SK-N-SH (cell line): ENCODE measurements around the gene DNPEP. TPM values are rescaled to one million over a fixed set of nuclear protein-coding genes. Genes with fewer than 3 reads are reported as not detected.

Experiments used
- CTCF ChIA-PET: fragments of 300-600, 350-600 bp; formaldehyde crosslinking; extraction: SDS; loops from one replicate; lab custom pipeline; 2021; lab: Yijun Ruan, JAX
- POLR2A ChIA-PET: fragments of 350-600 bp; sonication (Branson Sonifier 250); formaldehyde crosslinking; extraction: SDS; loops from one replicate; lab custom pipeline; 2020; ENCODE audit warnings: antibody characterized with exemption, inconsistent platforms; lab: Yijun Ruan, JAX
- DNase-seq: peaks from one replicate; pipeline ENCODE4 v3.0.0; 2012
- H2AFZ ChIP-seq: fragments of 200-600 bp; sonication (generic); 2 replicates; pipeline ENCODE4 v1.8.1; 2016; ENCODE audit warnings: antibody characterized with exemption, mild to moderate bottlenecking, low read depth
- H3F3A ChIP-seq: fragments of 200-600 bp; sonication (generic); replicated peaks from 2 replicates; pipeline ENCODE3; 2016; ENCODE audit warnings: antibody characterized with exemption, mild to moderate bottlenecking; ENCODE audit not compliant: insufficient read depth
- H3K27ac ChIP-seq, 2 experiments: fragments of 200-500 bp in 1 of 2; fragments of 200-600 bp in 1 of 2; sonication (Bioruptor generic) in 1 of 2; sonication (generic), shearing (Covaris generic) in 1 of 2; 2 replicates each; pipeline versions ENCODE4 v1.5.1 to v1.6.1; 2014 to 2016; ENCODE audit warnings: low read depth in 2 of 2, inconsistent platforms in 1 of 2, low read length in 1 of 2, mild to moderate bottlenecking in 1 of 2, mixed read lengths in 1 of 2
- H3K27me3 ChIP-seq: fragments of 200-600 bp; sonication (generic), shearing (Covaris generic); 2 replicates; pipeline ENCODE4 v1.6.1; 2016; ENCODE audit warnings: mixed run types; ENCODE audit not compliant: insufficient read depth
- H3K36me3 ChIP-seq, 2 experiments: fragments of 200-500 bp in 1 of 2; fragments of 200-600 bp in 1 of 2; sonication (Bioruptor generic) in 1 of 2; sonication (generic) in 1 of 2; replicated peaks in 1 of 2; 2 replicates each; pipeline versions ENCODE3 to v1.5.1; 2014 to 2016; ENCODE audit warnings: low read length in 1 of 2, mild to moderate bottlenecking in 1 of 2; ENCODE audit not compliant: insufficient read depth in 2 of 2, control insufficient read depth in 1 of 2
- H3K4me1 ChIP-seq, 2 experiments: fragments of 200-500 bp in 1 of 2; fragments of 200-600 bp in 1 of 2; sonication (Bioruptor generic) in 1 of 2; sonication (generic), shearing (Covaris generic) in 1 of 2; 2 replicates each; pipeline versions ENCODE4 v1.5.1 to v1.6.1; 2014 to 2016; ENCODE audit warnings: low read depth in 1 of 2, low read length in 1 of 2, mixed run types in 1 of 2; ENCODE audit not compliant: insufficient read depth in 2 of 2, control insufficient read depth in 1 of 2
- H3K4me2 ChIP-seq: fragments of 200-600 bp; sonication (generic), shearing (Covaris generic); 2 replicates; pipeline ENCODE4 v1.6.1; 2017; ENCODE audit warnings: mixed run types
- H3K4me3 ChIP-seq, 2 experiments: fragments of 200-500 bp in 1 of 2; fragments of 200-600 bp in 1 of 2; sonication (Bioruptor generic) in 1 of 2; sonication (generic), shearing (Covaris generic) in 1 of 2; 2 replicates each; pipeline versions ENCODE4 v1.5.1 to v1.8.1; 2014 to 2016; ENCODE audit warnings: low read depth in 2 of 2, inconsistent platforms in 1 of 2, low read length in 1 of 2, mild to moderate bottlenecking in 1 of 2, mixed read lengths in 1 of 2, moderate library complexity in 1 of 2
- H3K79me2 ChIP-seq: fragments of 200-600 bp; sonication (generic); 2 replicates; pipeline ENCODE4 v1.8.1; 2017; ENCODE audit warnings: mild to moderate bottlenecking; ENCODE audit not compliant: insufficient read depth
- H3K9ac ChIP-seq: fragments of 200-600 bp; sonication (generic); 2 replicates; pipeline ENCODE4 v1.6.1; 2017; ENCODE audit warnings: mixed run types
- H3K9me2 ChIP-seq: fragments of 200-600 bp; sonication (generic); 2 replicates; pipeline ENCODE4 v1.6.1; 2017; ENCODE audit warnings: mixed run types
- H3K9me3 ChIP-seq: fragments of 200-600 bp; sonication (generic); 2 replicates; pipeline ENCODE4 v1.6.1; 2017; ENCODE audit warnings: mixed run types, mild to moderate bottlenecking, moderate library complexity
- H4K20me1 ChIP-seq: fragments of 200-600 bp; sonication (generic); 2 replicates; pipeline ENCODE4 v1.6.1; 2017; ENCODE audit warnings: mild to moderate bottlenecking, mixed run types; ENCODE audit not compliant: insufficient read depth
- EP300 ChIP-seq, 2 experiments: IDR thresholded peaks; 2 replicates each; pipeline versions ENCODE4 v1.4.0 to v1.6.1; 2012; ENCODE audit warnings: borderline replicate concordance in 1 of 2, low read depth in 1 of 2, low read length in 1 of 2
- FOSL2 ChIP-seq: IDR thresholded peaks from 2 replicates; pipeline ENCODE4 v1.4.0; 2012; ENCODE audit warnings: low read depth, mild to moderate bottlenecking, moderate library complexity, borderline replicate concordance
- IRF3 ChIP-seq: fragments of 150-350 bp; IDR thresholded peaks from 2 replicates; pipeline ENCODE4 v1.6.1; 2016; ENCODE audit warnings: mild to moderate bottlenecking, low read depth, low read length
- MEF2A ChIP-seq: IDR thresholded peaks from 2 replicates; pipeline ENCODE4 v1.4.0; 2012; ENCODE audit warnings: low read depth, borderline replicate concordance
- TEAD4 ChIP-seq: IDR thresholded peaks from 2 replicates; pipeline ENCODE4 v1.4.0; 2012; ENCODE audit warnings: mild to moderate bottlenecking, borderline replicate concordance; ENCODE audit not compliant: insufficient read depth
- USF2 ChIP-seq: fragments of 150-350 bp; IDR thresholded peaks from 2 replicates; pipeline ENCODE4 v1.6.1; 2017; ENCODE audit warnings: antibody characterized with exemption, low read length, low read depth, borderline replicate concordance
- WGBS: methylation state at CpG from one replicate; pipeline ENCODE4 v1.1.6; 2017; ENCODE audit warnings: low lambda C conversion rate; 5-methylcytosine and 5-hydroxymethylcytosine counted together
- polyA plus RNA-seq, 3 experiments: library from polyadenylated mRNA; depleted of rRNA; stranded (reverse); fragments of >200 nt; gene quantifications; 2 replicates each; pipeline ENCODE4 v1.2.3, GENCODE V29; 2012
- small RNA-seq, 7 experiments: library from RNA; depleted of rRNA; stranded (forward); fragments of <200 nt; gene quantifications; one replicate each; pipeline ENCODE3, GENCODE V24; 2012

DNPEP gene
- polyA plus RNA-seq, 1 of the 3 experiments (the other 2 are of a cell fraction): 80.7 TPM

- no peak overlapping the region for H3K9ac ChIP-seq
- H3K27me3 ChIP-seq: peaks cover 33% of the 10 kb centered on the region
- no peaks in the 10 kb centered on the region for H3K9me3 ChIP-seq
- H3K79me2 ChIP-seq: no peaks in the 10 kb centered on the region
- no peak overlapping the region for H2AFZ ChIP-seq
- H3F3A ChIP-seq: no peaks in the 10 kb centered on the region
- no peak overlapping the region for H3K4me2 ChIP-seq
- no peaks in the 10 kb centered on the region for H3K4me1 ChIP-seq
- H4K20me1 ChIP-seq: no peaks in the 10 kb centered on the region
- H3K4me3 ChIP-seq: no peak overlapping the region
- DNase-seq: no peak
- H3K9me2 ChIP-seq: no peaks in the 10 kb centered on the region
- 36% methylated on average over 4 of the region's 4 CpGs for WGBS
- H3K36me3 ChIP-seq: no peaks in the 10 kb centered on the region
- TF ChIP-seq IRF3: no peak
- TF ChIP-seq MEF2A: no peak
- no peak for TF ChIP-seq EP300 (IDR thresholded peaks at IDR 0.05; ENCODE audit: borderline replicate concordance in 1 of 2, low read depth in 1 of 2, low read length in 1 of 2)
- TF ChIP-seq TEAD4: no peak
- no peak for TF ChIP-seq USF2
- TF ChIP-seq FOSL2: no peak
- no peak overlapping the region for H3K27ac ChIP-seq
- POLR2A ChIA-PET: no interaction called here
- CTCF ChIA-PET: interaction anchor here (0.8 kb wide), 1 partner anchor 29 kb away, joined by 3 read pairs; no protein-coding TSS in a partner anchor
These were observed 64.3 kb downstream of the DNPEP start for GRCh38 chr2:219323434-219323833.

Small RNAs within 50 kb of the gene (small RNA-seq; reads per million reads assigned to genes)
- gene AC053503.3: 0 reads per million in 7 experiments

Other genes starting within 250 kb of the DNPEP start
- 16.3 and 21.0 TPM in 2 replicates for gene NHEJ1, start 227.1 kb downstream of the DNPEP start, polyA plus RNA-seq (2012; rRNA removed)
- 2.1 and 3.5 TPM in 2 replicates for gene SLC23A3, start 217.9 kb downstream of the DNPEP start, polyA plus RNA-seq (2012; rRNA removed)
- gene CNPPD1, start 211.0 kb downstream of the DNPEP start, polyA plus RNA-seq (2012; rRNA removed): 75.9 and 84.1 TPM in 2 replicates
- 74.6 and 94.8 TPM in 2 replicates for gene RETREG2, start 209.6 kb downstream of the DNPEP start, polyA plus RNA-seq (2012; rRNA removed)
- 39.9 and 46.9 TPM in 2 replicates for gene ZFAND2B, start 181.1 kb downstream of the DNPEP start, polyA plus RNA-seq (2012; rRNA removed)
- gene ABCB6, start 169.0 kb downstream of the DNPEP start, polyA plus RNA-seq (2012; rRNA removed): 26.5 and 27.4 TPM in 2 replicates
- 29.6 and 33.2 TPM in 2 replicates for gene ATG9A, start 158.3 kb downstream of the DNPEP start, polyA plus RNA-seq (2012; rRNA removed)
- 22.3 and 30.8 TPM in 2 replicates for gene ANKZF1, start 158.1 kb downstream of the DNPEP start, polyA plus RNA-seq (2012; rRNA removed)
- 11.7 and 14.1 TPM in 2 replicates for gene GLB1L, start 142.5 kb downstream of the DNPEP start, polyA plus RNA-seq (2012; rRNA removed)
- gene STK16, start 142.4 kb downstream of the DNPEP start, polyA plus RNA-seq (2012; rRNA removed): 57.6 and 78.6 TPM in 2 replicates
- 0.03 TPM in 1 of 2 replicates, not detected in the other for gene TUBA4B, start 134.7 kb downstream of the DNPEP start, polyA plus RNA-seq (2012; rRNA removed)
- 4.8 and 6.2 TPM in 2 replicates for gene TUBA4A, start 134.0 kb downstream of the DNPEP start, polyA plus RNA-seq (2012; rRNA removed)
- gene DNAJB2, start 108.5 kb downstream of the DNPEP start, polyA plus RNA-seq (2012; rRNA removed): 37.2 and 39.9 TPM in 2 replicates
- gene PTPRN, start 78.5 kb downstream of the DNPEP start, polyA plus RNA-seq (2012; rRNA removed): 7.4 and 9.5 TPM in 2 replicates
- not detected in 2 replicates for gene RESP18, start 55.2 kb downstream of the DNPEP start, polyA plus RNA-seq (2012; rRNA removed)
- gene DES, start 30.5 kb upstream of the DNPEP start, polyA plus RNA-seq (2012; rRNA removed): 0.21 and 0.28 TPM in 2 replicates
- gene SPEG, start 46.9 kb upstream of the DNPEP start, polyA plus RNA-seq (2012; rRNA removed): 98.3 and 107 TPM in 2 replicates
- 61.3 and 75.1 TPM in 2 replicates for gene GMPPA, start 111.0 kb upstream of the DNPEP start, polyA plus RNA-seq (2012; rRNA removed)
- gene ASIC4, start 126.6 kb upstream of the DNPEP start, polyA plus RNA-seq (2012; rRNA removed): 0.05 and 0.10 TPM in 2 replicates
- gene CHPF, start 155.9 kb upstream of the DNPEP start, polyA plus RNA-seq (2012; rRNA removed): 119 and 141 TPM in 2 replicates
- gene TMEM198, start 156.1 kb upstream of the DNPEP start, polyA plus RNA-seq (2012; rRNA removed): 4.7 and 7.0 TPM in 2 replicates
- gene OBSL1, start 183.6 kb upstream of the DNPEP start, polyA plus RNA-seq (2012; rRNA removed): 70.9 and 93.0 TPM in 2 replicates
- gene INHA, start 184.4 kb upstream of the DNPEP start, polyA plus RNA-seq (2012; rRNA removed): 1.2 and 1.6 TPM in 2 replicates
- 22.1 and 22.9 TPM in 2 replicates for gene STK11IP, start 209.9 kb upstream of the DNPEP start, polyA plus RNA-seq (2012; rRNA removed)
- 12.2 and 12.3 TPM in 2 replicates for gene SLC4A3, start 239.7 kb upstream of the DNPEP start, polyA plus RNA-seq (2012; rRNA removed)